Hematopoietic multipotent progenitor cell (in vitro differentiated cells): ENCODE measurements around the gene TCL1B. TPM values are rescaled to one million over a fixed set of nuclear protein-coding genes. Genes with fewer than 3 reads are reported as not detected.
"Not testable (repeated sequence)": the region's sequence is repeated elsewhere in the genome, so short reads cannot be mapped to it uniquely, and the experiment has no call there.

Source experiments
- DNase-seq, 3 donors: peaks; one replicate each; pipeline ENCODE4 v3.0.0-alpha.2; 2011 to 2015; ENCODE audit warnings: low read depth in 2 of 3, low spot score in 2 of 3
- total RNA-seq: library from RNA; depleted of rRNA; stranded (reverse); fragments of >200 nt; gene quantifications from one replicate; pipeline ENCODE4 v1.2.3, GENCODE V29; 2012

Gene TCL1B
- total RNA-seq, 1 donor: not detected

DNA sequence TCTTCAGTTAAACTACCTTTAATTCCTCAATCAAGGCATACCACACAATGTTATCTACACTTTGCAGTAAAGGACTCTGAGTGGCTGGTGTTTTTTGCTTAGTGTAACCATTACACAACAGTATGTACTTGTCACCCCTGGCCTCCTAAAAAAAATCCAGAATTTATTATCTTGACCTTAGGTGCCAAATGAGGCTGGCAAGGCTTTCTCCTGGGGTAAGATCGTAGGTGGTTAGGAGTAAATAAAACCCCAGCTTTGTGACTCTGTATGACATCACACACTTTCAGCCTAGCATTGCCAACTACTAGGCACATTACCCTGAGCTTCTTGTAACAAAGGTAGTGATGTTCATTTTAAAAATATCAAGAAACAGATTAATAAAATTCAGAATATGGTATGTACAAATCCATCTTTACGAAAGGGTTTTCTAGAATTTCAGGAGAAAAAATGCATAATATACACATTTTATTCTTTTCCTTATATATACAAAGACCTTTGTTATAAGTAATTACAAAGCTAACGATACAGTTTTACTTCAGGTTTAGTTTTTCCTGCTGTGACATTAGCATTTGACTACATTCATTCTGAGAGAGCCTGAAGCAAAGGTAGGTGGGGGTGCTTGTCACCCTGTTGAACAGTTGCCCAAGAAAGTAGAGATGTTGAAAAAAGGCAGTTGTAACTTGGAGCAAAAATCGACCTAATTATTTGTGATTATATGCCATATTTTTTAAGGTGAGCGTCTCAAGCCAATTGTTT, 14.2 kb downstream of the TCL1B start:
- no peak for DNase-seq

DNA sequence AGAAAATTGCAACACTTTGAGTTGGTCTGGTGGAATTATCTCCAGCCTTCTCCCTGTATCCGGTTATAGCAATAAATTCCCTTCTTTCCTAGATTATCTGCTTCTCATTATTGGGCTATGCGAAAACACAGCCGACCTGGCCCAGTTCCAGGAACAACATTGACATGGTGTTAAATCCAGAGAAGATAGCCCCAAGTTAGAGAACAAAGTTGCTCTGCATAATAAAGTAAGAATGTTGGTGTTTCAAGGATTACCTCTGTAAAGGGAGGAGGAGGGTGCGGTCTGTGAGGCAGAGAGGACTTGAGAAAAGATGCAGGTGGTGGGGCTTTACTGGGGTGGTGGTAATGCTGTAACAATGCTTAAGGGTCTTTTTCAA, 15.6 kb downstream of the TCL1B start:
- no peak for DNase-seq

DNA sequence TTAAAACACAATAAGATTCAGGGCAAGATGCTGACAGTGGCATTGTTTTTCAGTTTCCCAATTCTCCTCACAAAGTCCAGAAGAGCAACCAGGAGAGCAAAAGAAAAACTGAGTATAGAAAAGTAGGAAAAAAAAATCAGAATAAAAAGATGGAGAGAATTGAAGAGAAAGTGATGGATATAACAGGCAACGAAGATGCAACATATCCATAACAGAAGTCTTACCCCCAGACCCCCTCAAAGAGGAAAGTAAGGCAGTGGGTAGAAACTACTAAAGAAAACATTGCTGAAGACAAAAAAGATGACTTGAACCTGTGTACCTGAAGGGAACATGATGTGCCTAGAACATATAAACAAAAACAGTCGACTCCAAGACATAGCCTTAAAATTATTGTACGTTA, 17.1 kb downstream of the TCL1B start:
- DNase-seq: no peak

DNA sequence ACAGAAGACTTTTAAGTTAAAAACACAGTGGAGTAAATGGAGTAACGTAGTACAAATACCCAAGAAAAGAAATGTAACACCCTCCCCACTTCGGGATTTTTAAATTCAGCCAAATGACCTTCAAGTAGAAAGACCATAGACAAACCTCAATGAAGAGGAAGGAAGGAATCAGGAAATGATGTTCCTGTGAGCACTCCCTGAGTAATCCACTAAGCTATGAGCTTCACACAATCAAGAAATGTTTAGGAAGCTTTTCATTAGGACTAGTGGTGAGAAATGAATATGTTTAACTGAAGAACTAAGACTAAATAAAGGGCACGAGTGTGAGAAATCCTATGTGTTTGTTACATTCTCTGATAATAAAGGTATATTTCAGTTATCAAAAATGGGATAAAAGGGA, 17.6 kb downstream of the TCL1B start:
- DNase-seq: no peak

DNA sequence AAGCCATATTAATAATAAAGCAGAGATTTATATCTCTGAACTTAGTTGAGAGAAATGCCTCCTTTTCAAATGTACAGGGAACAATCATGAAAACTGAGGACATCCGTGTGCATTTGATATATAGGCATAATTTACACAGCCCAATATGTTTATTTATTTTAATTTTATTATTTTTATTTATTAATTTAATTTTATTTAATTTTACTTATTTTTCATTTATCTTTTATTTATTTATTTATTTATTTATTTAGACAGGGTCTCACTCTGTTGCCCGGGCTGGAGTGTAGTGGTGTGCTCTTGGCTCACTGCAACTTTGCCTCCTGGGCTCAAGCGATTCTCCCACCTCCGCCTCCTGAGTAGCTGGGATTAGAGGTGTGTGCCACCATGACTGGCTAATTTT, 19.3 kb downstream of the TCL1B start:
- no peak for DNase-seq

DNA sequence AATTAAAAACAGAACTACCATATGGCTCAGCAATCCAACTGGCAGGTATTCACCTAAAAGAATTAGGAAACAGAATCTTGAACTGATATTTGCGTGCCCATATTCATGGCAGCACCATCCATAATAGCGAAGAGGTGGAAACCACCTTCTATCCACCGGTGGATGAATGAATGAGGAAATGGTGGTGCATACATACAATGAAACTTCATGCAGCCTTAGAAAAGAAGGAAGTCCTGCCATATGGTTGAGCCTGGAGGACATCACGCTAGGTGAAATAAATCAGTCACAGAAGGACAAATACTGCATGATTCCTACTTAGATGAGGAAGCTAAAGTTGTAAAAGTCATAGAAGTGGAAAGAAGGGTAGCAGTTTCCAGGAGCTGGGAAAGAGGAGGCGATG, 21.1 kb downstream of the TCL1B start:
- DNase-seq: no peak

DNA sequence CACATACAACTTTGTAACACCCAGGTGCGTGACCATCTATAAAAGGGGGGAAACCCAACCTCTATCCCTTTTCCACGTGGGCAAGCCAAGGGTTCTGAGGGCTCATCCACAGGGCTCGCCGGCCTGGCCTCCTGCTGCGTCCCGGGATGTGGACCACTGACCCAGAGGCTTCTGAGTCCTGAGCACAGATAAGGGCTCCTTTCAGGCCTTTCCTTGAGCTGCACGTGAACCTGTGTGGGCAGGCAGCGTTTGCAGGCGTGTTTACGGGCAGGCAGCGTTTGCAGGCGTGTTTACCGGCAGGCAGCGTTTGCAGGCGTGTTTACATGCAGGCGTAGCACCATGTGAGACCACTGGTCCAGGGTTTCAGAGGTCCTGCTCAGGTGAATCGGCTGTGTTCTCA, 23.9 kb downstream of the TCL1B start:
- DNase-seq: no peak

DNA sequence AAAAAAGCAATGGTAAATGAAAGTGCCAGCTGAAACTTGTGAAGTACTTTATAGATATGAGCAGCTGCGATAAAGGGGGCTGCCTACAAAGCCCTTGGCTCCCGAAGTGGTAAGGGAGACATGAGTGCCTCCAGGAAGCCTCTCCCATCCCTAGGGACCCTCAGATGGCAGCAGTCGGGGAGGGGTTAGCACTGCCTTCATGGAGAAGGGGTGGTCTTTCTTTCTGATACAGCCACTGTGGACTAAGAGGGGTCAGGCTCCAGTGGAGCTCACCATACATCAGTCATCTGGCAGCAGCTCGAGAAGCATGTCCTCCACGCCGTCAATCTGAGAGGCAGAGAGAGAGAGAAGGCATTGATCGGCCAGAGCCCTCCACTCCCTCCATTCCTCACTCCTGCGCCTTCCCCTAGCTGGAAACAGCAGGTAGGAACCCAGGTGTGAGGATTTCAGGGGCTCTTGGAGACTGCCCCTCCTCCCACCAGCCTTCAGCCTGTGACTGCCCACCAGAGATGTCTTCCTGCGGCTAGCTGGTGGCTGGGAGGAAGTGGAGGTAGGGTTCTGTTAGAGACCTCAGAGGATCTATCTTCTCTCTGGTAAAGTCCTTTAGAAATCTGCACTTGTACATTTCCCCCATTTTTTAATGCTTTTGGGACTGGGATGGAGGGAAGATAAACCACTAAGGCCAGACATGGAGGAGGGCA, 25.4 kb downstream of the TCL1B start:
- DNase-seq: no peak

DNA sequence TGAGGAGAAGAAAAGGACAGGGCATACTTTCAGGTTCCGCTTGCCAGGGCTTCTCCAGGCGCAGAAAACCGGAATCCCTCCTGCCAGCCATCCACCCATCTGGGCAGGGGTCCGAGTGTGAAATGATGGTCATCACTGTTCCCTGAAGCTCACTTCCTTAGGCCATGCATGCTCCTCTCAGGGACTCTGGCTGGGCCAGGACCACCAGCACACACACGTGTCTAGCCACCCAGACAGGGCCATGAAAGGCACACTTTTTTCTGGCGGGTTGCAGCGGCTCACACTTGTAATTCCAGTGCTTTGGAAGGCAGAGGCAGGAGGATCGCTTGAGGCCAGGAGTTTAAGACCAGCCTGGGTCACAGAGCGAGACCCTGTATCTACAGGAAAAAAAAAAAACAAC, 26.2 kb downstream of the TCL1B start:
- DNase-seq: no peak

DNA sequence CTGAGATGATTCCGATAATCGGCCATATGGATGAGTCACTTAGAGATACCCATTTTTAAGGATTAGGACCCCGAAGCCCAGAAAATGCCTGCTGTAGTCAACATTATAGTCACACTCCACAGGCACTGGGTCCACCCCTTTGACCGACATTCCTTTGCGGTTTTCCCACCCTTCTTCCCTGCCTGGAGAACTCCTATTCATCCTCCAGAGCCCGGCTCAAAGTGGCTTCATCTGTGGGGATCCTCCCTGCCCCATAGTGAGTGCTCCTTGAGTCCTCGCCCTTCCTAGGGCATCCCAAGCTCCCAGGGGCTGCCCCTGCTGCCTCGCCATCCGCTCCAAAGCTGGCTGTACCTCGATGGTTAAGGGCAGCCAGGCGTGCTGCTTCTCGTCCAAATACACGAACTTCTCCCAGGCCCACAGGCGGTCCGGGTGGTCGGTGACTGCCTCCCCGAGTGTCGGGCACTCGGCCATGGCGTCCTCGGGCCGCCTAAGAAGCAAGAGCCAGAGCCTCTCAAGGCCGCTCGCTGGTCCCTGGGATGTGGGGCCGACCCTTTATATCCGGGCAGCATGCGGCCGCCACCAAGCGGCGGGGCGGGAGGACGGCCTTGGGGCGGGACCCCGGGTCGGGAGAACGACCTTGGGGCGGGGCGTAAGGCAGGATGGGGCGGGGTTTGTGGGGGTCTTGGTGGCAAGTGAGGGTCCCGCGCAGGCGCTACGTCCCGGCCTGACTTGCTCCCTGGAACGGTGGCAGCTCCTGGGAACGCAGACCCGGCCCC, 27.6 kb downstream of the TCL1B start, which contains the start of gene TCL1A:
Gene TCL1A, minus strand, starts transcription at position 530 of the 776 bp plus-strand sequence. Its CDS starts 59 bp downstream, at position 471.
- DNase-seq: no peak

DNA sequence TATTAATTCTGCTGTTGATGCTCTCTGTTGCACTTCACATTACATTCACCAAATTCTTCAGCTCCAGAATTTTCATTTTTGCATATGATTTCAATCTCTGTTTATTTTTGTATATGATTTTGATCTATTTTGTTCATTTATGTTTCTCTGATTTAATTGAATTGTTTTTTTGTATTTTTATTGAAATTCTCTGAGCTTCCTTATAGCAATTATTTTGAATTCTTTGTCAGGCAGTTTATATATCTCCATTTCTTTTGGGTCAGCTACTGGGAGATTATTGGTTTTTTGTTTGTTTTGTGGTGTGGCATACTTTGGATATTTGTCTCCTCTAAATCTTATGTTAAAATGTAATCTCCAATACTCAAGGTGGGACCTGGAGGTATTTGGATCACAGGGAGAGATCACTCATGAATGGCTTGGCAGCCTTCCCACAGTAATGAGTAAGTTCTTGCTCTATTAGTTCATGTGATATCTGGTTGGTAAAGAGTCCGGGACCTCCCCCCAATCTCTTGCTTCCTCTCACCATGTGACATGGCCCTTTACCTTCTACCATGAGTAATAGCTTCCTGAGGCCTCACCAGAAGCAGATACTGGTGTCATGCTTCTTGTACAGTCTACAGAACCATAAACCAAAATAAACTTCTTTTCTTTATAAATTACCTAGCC, 36.4 kb downstream of the TCL1B start:
- DNase-seq: no peak

DNA sequence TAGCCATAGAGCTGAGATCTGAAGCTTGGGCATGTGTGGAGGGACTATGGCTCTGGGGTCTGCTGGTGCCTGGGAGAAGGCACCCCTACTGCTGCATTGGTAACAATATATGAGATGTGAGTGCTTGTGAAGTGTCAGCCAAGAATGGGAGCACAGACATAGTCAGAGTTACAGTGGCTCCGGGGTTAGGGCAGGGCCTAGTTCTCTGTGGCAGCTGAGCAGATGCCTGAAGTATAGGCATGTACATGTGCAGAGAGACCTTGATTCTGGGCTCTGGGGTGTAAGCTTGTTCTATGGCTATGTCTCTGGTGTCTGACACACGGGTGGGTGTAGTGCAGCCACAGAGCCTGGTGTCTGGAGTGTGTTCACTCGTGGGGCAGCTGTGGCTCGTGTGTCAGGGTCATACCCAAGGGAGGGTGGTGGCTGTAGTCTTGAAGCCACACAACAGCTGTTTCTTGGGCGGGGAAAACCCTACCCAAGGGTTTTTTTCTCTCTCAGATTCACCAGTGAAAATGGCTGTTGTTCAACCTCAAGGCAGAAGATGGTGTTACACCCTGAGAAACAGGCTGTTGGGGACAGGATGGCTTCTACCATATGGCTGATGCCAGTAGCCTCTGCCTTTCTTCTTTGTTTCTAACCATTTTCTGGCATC, 39.6 kb downstream of the TCL1B start:
- no peak for DNase-seq

DNA sequence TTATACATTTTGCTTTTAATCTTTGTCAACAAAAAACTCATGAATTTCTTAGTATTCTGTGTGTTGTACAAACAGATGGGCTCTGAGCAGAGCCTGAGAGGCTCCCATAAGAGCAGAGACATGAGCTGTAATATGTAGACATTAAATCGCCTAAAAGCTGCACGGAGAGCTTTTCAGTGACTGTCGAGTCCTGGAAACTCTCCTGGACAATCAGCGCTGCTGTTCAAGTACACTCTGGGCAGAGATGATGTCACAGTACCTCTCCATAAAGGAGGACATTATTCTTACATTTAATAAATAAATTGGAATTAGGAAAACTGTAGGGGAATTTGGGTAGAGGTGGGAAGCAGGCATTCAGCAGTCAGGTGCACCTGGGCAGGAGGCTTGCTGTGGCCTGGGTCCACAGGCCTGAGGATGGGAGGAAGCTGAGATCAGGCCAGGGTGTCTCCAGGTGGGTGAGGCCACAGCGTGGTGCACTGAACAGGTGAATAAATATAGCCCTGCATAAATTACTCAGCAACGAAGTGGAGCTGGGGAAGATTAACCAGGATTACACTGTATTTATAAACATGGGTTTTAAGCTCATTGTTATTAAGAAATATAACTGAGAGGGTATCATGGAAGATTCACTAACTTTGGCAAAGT, 41.0 kb downstream of the TCL1B start:
- DNase-seq: no peak

DNA sequence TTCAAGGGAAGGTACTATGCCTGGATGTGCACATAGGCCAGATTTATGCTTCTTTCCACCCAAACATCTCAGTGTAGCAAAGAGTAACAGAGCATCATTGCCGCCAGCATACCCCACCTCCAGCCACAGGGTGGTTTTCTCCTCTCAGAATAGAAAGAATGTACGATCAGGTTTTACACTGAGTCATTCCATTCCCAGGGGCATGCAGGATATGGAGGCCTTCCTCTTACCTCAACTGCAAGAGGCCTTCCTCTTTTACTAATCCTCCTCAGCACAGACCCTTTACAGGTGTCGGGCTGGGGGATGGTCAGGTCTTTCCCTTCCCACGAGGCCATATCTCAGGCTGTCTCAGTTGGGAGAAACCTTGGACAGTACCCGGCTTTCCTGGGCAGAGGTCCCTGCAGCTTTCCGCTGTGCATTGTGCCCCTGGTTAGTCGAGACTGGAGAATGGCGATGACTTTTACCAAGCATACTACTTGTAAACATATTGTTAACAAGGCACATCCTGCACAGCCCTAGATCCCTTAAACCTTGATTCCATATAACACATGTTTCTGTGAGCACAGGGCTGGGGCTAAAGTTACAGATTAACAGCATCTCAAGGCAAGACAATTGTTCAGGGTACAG, 43.3 kb downstream of the TCL1B start:
- not testable (repeated sequence) for DNase-seq

DNA sequence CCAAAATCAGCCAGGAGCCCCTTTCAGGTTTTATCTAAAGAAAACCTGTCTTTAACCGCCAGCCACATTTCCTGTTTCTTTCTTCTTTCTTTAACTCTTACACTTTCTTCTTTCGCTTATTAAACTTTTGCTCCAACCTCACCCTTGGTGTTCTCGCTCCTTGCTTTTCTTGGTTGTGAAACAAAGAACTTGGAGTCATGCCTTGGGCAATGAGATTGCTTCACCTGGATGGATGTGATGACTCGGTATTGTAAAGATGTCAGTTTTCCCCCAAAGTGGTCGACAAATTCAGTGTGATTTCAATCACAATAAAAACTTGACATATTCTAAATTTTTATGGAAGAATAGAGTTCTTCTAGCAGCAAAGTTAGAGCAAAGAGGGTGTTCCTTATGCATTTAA, 43.9 kb downstream of the TCL1B start:
- DNase-seq: no peak

DNA sequence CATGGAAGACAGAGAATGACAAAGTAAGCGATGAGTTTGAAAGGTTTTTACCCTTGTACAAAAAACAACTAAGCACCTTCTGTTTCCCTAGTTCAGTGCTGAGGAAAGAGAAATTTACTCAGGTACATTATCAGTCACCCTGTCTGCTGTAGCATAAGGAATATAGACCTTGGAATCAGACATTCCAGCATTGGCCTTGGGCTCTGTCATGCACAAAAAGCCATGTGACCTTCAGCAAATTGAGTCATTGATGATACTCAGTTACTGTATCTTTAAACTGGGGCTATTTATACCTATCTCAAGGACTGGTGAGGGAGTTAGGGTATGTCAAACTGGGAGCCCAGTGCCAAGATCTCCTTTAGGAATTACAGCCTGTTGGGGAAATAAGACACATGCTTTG, 47.0 kb downstream of the TCL1B start:
- DNase-seq: no peak

DNA sequence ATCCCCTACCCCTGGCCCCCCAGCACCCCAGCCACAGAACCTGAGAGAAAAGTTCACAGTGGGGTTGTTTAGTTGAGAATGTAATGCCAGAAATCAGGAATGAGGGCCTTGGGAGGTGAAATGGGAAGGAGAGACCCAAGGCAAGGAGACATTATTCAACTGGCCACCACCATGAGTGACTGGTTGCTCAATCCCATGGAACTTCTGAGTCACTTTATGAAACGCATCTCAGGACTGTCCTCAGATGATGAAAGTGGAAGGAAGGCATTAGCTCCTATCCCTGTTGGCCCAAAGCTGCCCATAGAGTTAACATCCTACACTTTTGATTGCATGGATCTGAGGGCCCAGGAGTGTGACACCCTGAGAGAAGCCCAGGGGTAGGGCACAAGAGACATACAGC, 53.1 kb downstream of the TCL1B start:
- DNase-seq: no peak

DNA sequence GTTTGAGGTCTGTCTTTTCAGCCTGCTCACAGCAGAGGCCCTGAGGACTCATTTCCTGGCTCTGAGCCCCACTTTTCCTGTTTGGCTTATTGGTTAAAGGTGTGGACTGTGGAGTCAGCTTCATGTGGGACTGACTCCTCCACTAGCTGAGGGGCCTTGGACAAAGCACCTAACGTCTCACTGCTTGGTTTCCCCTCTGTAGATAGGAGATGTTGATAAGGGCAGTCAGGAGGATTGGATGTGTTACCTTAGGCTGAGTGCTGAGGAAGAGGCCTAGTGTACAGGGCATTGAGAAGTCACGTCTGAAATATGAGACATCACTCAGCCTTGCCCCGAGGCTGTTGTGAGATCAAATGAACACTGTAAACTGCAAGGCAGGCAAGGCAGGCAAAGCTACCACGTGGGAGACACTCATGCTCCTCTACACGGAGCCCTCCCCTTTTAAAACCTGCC, 54.8 kb downstream of the TCL1B start:
- no peak for DNase-seq

DNA sequence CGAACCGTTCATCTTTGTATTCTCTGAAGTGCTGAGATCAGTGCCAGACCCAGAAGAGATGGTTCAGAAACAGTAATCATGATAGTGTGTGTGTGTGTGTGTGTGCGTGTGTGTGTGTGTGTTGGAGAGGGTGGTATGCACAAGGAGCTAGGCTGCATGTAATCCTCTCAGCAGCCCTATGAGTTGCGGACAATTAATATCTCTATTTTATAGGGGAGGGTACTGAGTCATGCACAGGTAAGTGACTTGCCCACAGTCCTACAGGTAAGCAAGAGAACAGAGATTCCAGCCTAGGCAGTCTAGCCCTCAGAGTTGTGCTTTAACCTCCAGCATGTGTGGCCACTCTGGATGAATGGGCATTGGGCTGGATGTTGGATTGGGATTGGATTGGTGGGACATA, 55.6 kb downstream of the TCL1B start:
- no peak for DNase-seq
